NB4 (cell line): ENCODE data around the gene DYSF.

ENCODE experiments used
- POLR2A ChIP-seq: IDR thresholded peaks from 2 replicates; pipeline ENCODE4 v1.6.1; 2011; ENCODE audit warnings: mild to moderate bottlenecking; ENCODE audit not compliant: insufficient read length; ENCODE audit errors: extremely low read depth
- TF ChIP-seq, protein P1 (sequence below): IDR thresholded peaks from one replicate; pipeline ENCODE4 v1.5.1; 2012; ENCODE audit warnings: low read depth, low read length

DNA sequence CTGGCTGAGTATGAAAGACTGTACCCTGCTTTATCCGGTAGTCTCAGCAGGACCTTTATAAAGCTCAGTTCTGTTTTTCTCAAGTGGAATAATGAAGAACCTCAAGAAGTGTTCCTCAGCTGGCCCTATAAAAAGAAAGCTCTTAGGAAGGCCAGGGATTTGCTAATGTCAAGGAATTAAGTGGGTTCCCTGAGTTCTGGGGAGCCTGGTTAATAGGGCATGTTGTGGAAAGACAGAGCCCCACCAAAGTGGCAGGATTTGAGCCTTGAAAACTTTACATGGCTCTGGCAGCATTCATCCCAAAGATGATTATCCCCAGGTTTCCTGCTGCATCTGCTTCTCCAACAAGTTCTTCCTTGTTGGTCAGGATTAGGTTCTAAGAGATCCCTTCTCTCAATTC is 6.9 kb upstream of the DYSF start:
- TF ChIP-seq, protein P1, sequence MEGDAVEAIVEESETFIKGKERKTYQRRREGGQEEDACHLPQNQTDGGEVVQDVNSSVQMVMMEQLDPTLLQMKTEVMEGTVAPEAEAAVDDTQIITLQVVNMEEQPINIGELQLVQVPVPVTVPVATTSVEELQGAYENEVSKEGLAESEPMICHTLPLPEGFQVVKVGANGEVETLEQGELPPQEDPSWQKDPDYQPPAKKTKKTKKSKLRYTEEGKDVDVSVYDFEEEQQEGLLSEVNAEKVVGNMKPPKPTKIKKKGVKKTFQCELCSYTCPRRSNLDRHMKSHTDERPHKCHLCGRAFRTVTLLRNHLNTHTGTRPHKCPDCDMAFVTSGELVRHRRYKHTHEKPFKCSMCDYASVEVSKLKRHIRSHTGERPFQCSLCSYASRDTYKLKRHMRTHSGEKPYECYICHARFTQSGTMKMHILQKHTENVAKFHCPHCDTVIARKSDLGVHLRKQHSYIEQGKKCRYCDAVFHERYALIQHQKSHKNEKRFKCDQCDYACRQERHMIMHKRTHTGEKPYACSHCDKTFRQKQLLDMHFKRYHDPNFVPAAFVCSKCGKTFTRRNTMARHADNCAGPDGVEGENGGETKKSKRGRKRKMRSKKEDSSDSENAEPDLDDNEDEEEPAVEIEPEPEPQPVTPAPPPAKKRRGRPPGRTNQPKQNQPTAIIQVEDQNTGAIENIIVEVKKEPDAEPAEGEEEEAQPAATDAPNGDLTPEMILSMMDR: no peak
- TF ChIP-seq POLR2A: no peak
